GM21367 (cell line): ENCODE results near the gene OR7C1.
"Not testable (repeated sequence)": the region's sequence is repeated elsewhere in the genome, so short reads cannot be mapped to it uniquely, and the experiment has no call there.

Source experiments
- ATAC-seq: cut with Tn5 transposase; IDR thresholded peaks from one replicate; pipeline ENCODE4 v1.9.1; 2021; ENCODE audit not compliant: unreplicated experiment

OR7C1 gene

GRCh38 chr19:14835011-14835410, at the start of gene OR7C1, which contains the start of gene OR7A5:
Gene OR7C1, minus strand, starts transcription at chr19:14835185. Its CDS starts 35,049 bp downstream, at chr19:14800136.
Gene OR7A5, minus strand, starts transcription at chr19:14835185. Its CDS starts 6,944 bp downstream, at chr19:14828241.
- ATAC-seq, result no peak

DNA sequence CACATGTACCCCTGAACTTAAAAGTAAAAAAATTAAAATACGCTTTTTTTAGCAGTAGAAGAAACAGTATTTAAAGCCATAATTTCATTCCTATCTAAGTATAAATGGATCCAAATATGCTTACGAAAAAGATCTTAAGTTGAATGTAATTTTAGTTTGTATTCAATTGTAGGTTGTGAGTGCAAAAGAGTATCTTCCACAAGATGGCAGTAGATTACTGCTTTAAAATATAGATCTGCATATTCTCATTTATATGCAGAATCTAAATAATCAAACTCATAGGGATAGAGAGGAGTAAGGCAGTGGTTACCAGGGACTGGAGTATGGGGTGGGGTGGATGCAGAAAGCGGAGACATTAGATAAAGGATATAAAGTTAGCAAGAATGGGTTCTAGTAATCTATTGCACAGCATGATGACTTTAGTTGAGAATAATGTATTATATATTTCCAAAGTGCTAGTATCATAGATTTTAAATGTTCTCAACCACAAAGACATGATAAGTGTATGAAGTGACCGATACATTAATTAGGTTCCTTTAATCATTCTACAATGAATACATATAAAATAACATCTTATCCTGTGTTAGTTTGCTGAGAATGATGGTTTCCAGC, 36.7 kb upstream of the OR7C1 start:
- no peak for ATAC-seq

GRCh38 chr19:14868497-14868896, 33.5 kb upstream of the OR7C1 start:
- ATAC-seq, result no peak

- ATAC-seq, result no peak
Observed at GRCh38 chr19:14848822-14849221, 13.8 kb upstream of the OR7C1 start, which contains the start of gene OR7A10. Gene OR7A10, minus strand, starts transcription at chr19:14848922. Its CDS starts 7,045 bp downstream, at chr19:14841877.

- ATAC-seq, result no peak
Observed at GRCh38 chr19:14843578-14843977, 8.6 kb upstream of the OR7C1 start.

DNA sequence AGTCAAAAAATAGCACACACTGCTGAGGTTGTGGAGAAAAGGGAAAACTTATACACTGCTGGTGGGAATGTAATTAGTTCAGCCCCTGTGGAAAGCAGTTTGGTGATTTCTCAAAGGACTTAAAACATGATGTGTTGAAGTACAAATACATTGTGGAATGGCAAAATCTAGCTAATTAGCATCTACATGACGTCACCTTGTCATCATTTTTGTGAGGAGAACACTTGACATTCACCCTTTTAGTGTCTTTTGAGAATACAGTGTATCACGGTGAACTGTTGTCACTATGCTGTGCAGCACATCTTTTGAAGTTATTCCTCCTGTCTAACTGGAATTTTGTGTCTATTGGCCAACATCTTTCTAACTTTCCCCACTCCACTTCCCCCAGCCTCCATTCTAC, 8.2 kb upstream of the OR7C1 start:
- no peak for ATAC-seq

GRCh38 chr19:14840206-14840605, 5.2 kb upstream of the OR7C1 start:
- no peak for ATAC-seq

DNA sequence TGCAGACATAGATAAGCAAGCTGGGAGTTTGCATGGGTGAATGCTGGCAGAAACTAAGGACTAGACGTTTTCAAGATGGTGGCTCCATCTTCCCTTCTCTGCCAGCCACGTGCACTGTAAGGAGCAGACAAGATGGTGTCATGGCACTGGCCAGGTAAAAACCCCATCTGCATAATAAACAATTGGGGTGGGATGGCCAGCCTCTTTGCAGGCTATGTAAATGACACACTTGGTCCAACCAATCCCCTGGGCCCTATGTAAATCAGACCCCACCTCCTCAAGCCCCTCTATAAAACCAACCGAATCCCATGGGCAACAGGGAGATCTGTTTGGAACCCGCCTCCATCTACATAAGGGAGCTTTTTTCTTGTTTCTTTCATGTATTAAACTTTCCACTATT, 2.4 kb upstream of the OR7C1 start:
- ATAC-seq, result no peak

GRCh38 chr19:14830702-14831101, 4.3 kb downstream of the OR7C1 start:
- no peak for ATAC-seq

GRCh38 chr19:14826006-14826405, 9.0 kb downstream of the OR7C1 start:
- no peak for ATAC-seq

GRCh38 chr19:14821937-14822336, 13.0 kb downstream of the OR7C1 start:
- no peak for ATAC-seq

- no peak for ATAC-seq
Observed at GRCh38 chr19:14818588-14818987, 16.4 kb downstream of the OR7C1 start.

DNA sequence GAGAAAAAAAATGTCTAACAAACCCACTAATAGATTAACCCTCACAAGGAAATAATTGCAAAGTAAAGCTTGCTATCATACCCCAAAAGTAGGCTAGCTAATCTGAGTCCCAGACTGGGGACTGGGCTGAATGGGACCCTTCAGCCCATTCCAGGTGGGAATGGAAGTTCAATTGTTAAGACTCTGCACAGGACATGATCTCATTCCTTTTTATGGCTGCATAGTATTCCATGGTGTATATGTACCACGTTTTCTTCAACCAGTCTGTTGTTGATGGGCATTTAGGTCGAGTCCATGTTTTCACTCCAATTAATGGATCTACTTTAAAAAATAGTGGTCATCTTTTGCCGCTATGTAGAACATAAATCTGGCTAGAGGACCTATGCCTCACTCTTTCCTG, 17.9 kb downstream of the OR7C1 start:
- ATAC-seq, result no peak

- no peak for ATAC-seq
Observed at GRCh38 chr19:14814982-14815652, 19.9 kb downstream of the OR7C1 start.

DNA sequence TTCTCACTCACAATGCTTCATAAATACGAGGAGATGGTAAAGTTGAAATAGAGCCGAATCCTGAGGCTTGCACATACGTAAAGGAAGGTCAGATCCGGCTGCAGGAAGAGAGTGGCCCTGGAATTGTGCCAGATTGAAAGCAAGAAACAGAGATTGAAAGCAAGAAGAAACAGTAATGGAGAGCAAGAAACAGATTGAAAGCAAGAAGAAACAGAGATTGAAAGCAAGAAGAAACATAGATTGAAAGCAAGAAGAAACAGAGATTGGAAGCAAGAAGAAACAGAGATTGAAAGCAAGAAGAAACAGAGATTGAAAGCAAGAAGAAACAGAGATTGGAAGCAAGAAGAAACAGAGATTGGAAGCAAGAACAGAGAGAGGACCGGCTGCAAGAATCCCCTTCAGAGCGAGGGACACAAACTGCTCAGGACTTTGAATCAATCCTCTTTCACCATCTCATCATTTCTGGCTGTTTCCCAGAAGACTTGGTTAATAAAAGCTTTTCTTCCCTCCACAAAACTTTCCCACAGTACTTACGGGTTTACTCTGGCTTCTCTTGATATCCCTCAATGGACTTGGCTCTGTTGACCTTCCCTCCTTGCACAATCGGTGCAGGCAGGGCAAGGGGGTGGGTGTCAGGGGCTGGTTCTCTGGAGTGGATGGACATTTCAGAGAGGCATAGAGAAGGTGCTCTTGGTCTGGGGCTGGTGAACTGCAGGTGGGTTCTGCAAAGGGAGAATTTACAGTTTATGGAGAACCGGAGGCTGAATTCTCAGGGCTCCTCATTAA, 25.5 kb downstream of the OR7C1 start:
- ATAC-seq, result no peak

DNA sequence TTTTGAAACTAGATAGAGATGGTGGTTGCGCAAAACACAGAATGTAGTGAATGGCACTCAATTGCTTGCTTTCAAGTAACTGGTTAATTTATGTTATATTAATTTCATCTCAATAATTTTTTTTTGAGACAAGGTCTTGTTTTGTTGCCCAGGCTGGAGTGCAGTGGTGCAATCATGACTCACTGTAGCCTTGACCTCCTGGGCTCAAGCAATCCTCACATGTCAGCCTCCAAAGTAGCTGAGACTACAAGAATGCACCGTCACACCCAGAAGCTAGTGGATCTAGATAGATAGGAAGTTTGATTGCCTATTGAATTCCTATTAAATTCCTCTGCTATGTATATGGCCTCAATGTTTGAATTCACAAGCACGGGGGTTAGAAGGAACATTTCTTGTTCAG, 30.2 kb downstream of the OR7C1 start:
- ATAC-seq, result no peak

- ATAC-seq, result no peak
Observed at GRCh38 chr19:14798760-14799159, 36.2 kb downstream of the OR7C1 start.

GRCh38 chr19:14796021-14796420, 39.0 kb downstream of the OR7C1 start:
- ATAC-seq, result no peak

GRCh38 chr19:14795078-14795721, 39.8 kb downstream of the OR7C1 start:
- ATAC-seq, result no peak

- ATAC-seq, result not testable (repeated sequence)
Observed at GRCh38 chr19:14792250-14792649, 42.7 kb downstream of the OR7C1 start.

DNA sequence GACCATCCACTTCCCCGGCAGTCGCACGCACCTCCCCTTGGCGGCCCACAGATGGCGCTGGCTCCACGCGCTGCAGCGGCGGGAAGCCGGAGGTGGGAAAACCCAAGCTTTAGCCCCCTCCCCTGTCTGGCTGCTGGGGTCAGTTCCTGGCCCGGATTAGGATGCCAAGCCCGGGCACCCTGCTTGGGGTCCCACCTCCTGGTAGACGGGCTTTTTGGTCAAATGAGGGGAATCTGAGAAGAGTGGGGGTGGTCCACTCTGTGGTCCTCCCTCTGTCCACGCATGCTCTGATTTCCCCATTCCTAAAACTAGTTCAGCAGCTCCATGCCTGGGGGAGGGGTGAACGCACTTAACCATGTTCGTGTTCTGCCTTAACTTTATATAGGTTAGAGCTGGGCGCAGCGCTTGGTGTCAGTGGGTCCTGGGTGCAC, 48.5 kb downstream of the OR7C1 start:
- ATAC-seq, result no peak
